H9 (cell line): ENCODE measurements around the gene MREG. TPM values are rescaled to one million over a fixed set of nuclear protein-coding genes. Genes with fewer than 3 reads are reported as not detected.

Source experiments
- DNase-seq: peaks from one replicate; pipeline ENCODE4 v3.0.0-alpha.2; 2017
- H2AFZ ChIP-seq: one replicate; pipeline ENCODE4 v1.6.1; 2013; ENCODE audit warnings: mild to moderate bottlenecking, low read length, control low read depth, moderate library complexity
- H2AK5ac ChIP-seq: 2 replicates; pipeline ENCODE4 v1.6.1; 2013; ENCODE audit warnings: low read length, control low read depth, mixed read lengths; ENCODE audit not compliant: insufficient read length
- H2BK120ac ChIP-seq: one replicate; pipeline ENCODE4 v1.6.1; 2013; ENCODE audit warnings: low read depth, mild to moderate bottlenecking, low read length, control low read depth, inconsistent platforms; ENCODE audit not compliant: poor library complexity, severe bottlenecking
- H2BK12ac ChIP-seq: 2 replicates; pipeline ENCODE4 v1.6.1; 2013; ENCODE audit warnings: low read length, control low read depth, mixed read lengths, low read depth; ENCODE audit not compliant: insufficient read length
- H2BK15ac ChIP-seq: 2 replicates; pipeline ENCODE4 v1.6.1; 2013; ENCODE audit warnings: low read depth, low read length, control low read depth
- H2BK20ac ChIP-seq: one replicate; pipeline ENCODE4 v1.6.1; 2013; ENCODE audit warnings: low read depth, mild to moderate bottlenecking, low read length, control low read depth, inconsistent platforms; ENCODE audit not compliant: poor library complexity, severe bottlenecking
- H2BK5ac ChIP-seq: 2 replicates; pipeline ENCODE4 v1.6.1; 2013; ENCODE audit warnings: low read length, control low read depth, mixed read lengths; ENCODE audit not compliant: insufficient read length
- H3K14ac ChIP-seq: 2 replicates; pipeline ENCODE4 v1.6.1; 2013; ENCODE audit warnings: low read length, control low read depth; ENCODE audit not compliant: insufficient read depth
- H3K18ac ChIP-seq: 2 replicates; pipeline ENCODE4 v1.6.1; 2013; ENCODE audit warnings: low read depth, mild to moderate bottlenecking, mixed read lengths, low read length, control low read depth; ENCODE audit not compliant: insufficient read length
- H3K23ac ChIP-seq: 2 replicates; pipeline ENCODE4 v1.6.1; 2013; ENCODE audit warnings: low read length, control low read depth, mixed read lengths, low read depth; ENCODE audit not compliant: insufficient read length
- H3K23me2 ChIP-seq: 2 replicates; pipeline ENCODE4 v1.6.1; 2013; ENCODE audit warnings: low read depth, mild to moderate bottlenecking, mixed read lengths, low read length, control low read depth; ENCODE audit not compliant: insufficient read length, poor library complexity, severe bottlenecking
- H3K27ac ChIP-seq: 2 replicates; pipeline ENCODE4 v1.5.1; 2013; ENCODE audit warnings: low read length, control low read depth, mixed read lengths, low read depth; ENCODE audit not compliant: insufficient read length
- H3K27me3 ChIP-seq: 2 replicates; pipeline ENCODE4 v1.6.1; 2013; ENCODE audit warnings: low read length, control low read depth, inconsistent platforms; ENCODE audit not compliant: insufficient read depth
- H3K4ac ChIP-seq: 2 replicates; pipeline ENCODE4 v1.6.1; 2013; ENCODE audit warnings: low read depth, mild to moderate bottlenecking, control low read depth, inconsistent platforms, low read length, moderate library complexity
- H3K4me1 ChIP-seq: 2 replicates; pipeline ENCODE4 v1.6.1; 2013; ENCODE audit warnings: low read length, control low read depth, inconsistent platforms; ENCODE audit not compliant: insufficient read depth
- H3K4me2 ChIP-seq: 2 replicates; pipeline ENCODE4 v1.6.1; 2013; ENCODE audit warnings: low read length, control low read depth, mixed read lengths; ENCODE audit not compliant: insufficient read length, insufficient read depth
- H3K56ac ChIP-seq: 2 replicates; pipeline ENCODE4 v1.6.1; 2013; ENCODE audit warnings: low read depth, mild to moderate bottlenecking, mixed read lengths, low read length, control low read depth; ENCODE audit not compliant: insufficient read length
- H3K79me1 ChIP-seq: 2 replicates; pipeline ENCODE4 v1.6.1; 2013; ENCODE audit warnings: low read depth, mild to moderate bottlenecking, moderate library complexity, low read length, control low read depth, inconsistent platforms; ENCODE audit not compliant: insufficient read depth, poor library complexity, severe bottlenecking
- H3K79me2 ChIP-seq: 2 replicates; pipeline ENCODE4 v1.6.1; 2013; ENCODE audit warnings: low read length, control low read depth, inconsistent platforms; ENCODE audit not compliant: insufficient read depth
- H3K9ac ChIP-seq: 2 replicates; pipeline ENCODE4 v1.6.1; 2013; ENCODE audit warnings: low read length, control low read depth, mixed read lengths; ENCODE audit not compliant: insufficient read length; ENCODE audit errors: extremely low read depth
- H3K9me3 ChIP-seq: one replicate; pipeline ENCODE4 v1.6.1; 2013; ENCODE audit warnings: low read depth, low read length, inconsistent platforms; ENCODE audit not compliant: control insufficient read depth
- H3T11ph ChIP-seq: one replicate; pipeline ENCODE4 v1.6.1; 2013; ENCODE audit warnings: mild to moderate bottlenecking, low read length, control low read depth, inconsistent platforms
- H4K20me1 ChIP-seq: one replicate; pipeline ENCODE4 v1.6.1; 2013; ENCODE audit not compliant: control insufficient read depth, insufficient read length, insufficient read depth
- H4K5ac ChIP-seq: 2 replicates; pipeline ENCODE4 v1.6.1; 2013; ENCODE audit warnings: low read depth, mild to moderate bottlenecking, mixed read lengths, low read length, control low read depth; ENCODE audit not compliant: insufficient read length
- H4K8ac ChIP-seq: replicated peaks from 2 replicates; pipeline ENCODE4 v1.6.1; 2013; ENCODE audit warnings: low read length, control low read depth, mixed read lengths, low read depth; ENCODE audit not compliant: insufficient read length
- H4K91ac ChIP-seq: 2 replicates; pipeline ENCODE4 v1.6.1; 2013; ENCODE audit warnings: low read depth, mild to moderate bottlenecking, moderate library complexity, mixed read lengths, low read length, control low read depth; ENCODE audit not compliant: insufficient read length
- H3K27ac Mint-ChIP-seq, 3 experiments: 2 replicates in 2 of 3; 3 replicates in 1 of 3; pipeline ENCODE4 v1.8.0; 2020 to 2021; ENCODE audit warnings: mixed read lengths in 3 of 3, mild to moderate bottlenecking in 1 of 3, moderate library complexity in 1 of 3
- H3K27me3 Mint-ChIP-seq: 2 replicates; pipeline ENCODE4 v1.8.0; 2021; ENCODE audit warnings: low read depth, mild to moderate bottlenecking, moderate library complexity, mixed read lengths
- H3K36me3 Mint-ChIP-seq, 3 experiments: 2 replicates in 2 of 3; 3 replicates in 1 of 3; pipeline ENCODE4 v1.8.0; 2020 to 2021; ENCODE audit warnings: low read depth in 3 of 3, mixed read lengths in 3 of 3; ENCODE audit not compliant: insufficient read depth in 1 of 3
- H3K4me1 Mint-ChIP-seq, 2 experiments: 2 replicates each; pipeline ENCODE4 v1.8.0; 2020; ENCODE audit warnings: mixed read lengths in 2 of 2
- H3K4me3 Mint-ChIP-seq, 2 experiments: 2 replicates in 1 of 2; 3 replicates in 1 of 2; pipeline ENCODE4 v1.8.0; 2020 to 2021; ENCODE audit warnings: mild to moderate bottlenecking in 2 of 2, mixed read lengths in 2 of 2, moderate library complexity in 1 of 2
- H3K9me3 Mint-ChIP-seq, 2 experiments: 2 replicates in 1 of 2; 3 replicates in 1 of 2; pipeline ENCODE4 v1.8.0; 2020; ENCODE audit warnings: mild to moderate bottlenecking in 2 of 2, mixed read lengths in 2 of 2, moderate library complexity in 1 of 2
- CTCF ChIP-seq: fragments of 200-600 bp; sonication (generic); conservative IDR thresholded peaks from 3 replicates; pipeline ENCODE4 v1.8.0; 2021; ENCODE audit warnings: antibody characterized with exemption, mild to moderate bottlenecking
- WGBS: extraction: QIAGEN DNeasy Blood & Tissue Kit; methylation state at CpG from one replicate; pipeline ENCODE4 v1.1.7; 2013; ENCODE audit warnings: missing lambda C conversion rate, low lambda C conversion rate, mixed read lengths; ENCODE audit not compliant: insufficient read length; ENCODE audit errors: extremely low coverage; 5-methylcytosine and 5-hydroxymethylcytosine counted together
- total RNA-seq: library from RNA; stranded (reverse); gene quantifications from 2 replicates; pipeline ENCODE4 v1.2.1, GENCODE V29; 2021

MREG gene
- total RNA-seq, 1 experiment from 2014 or later, result 21.8 TPM

- Histone ChIP-seq H3T11ph (no peak overlapping the region), H2BK120ac (no peak overlapping the region), H3K27me3 (no peaks in the 10 kb centered on the region), H2BK20ac (no peak overlapping the region), H4K8ac (no peak overlapping the region), H3K23ac (no peak overlapping the region), H3K56ac (no peak overlapping the region), H2BK12ac (no peak overlapping the region), H4K5ac (no peak overlapping the region), H4K20me1 (no peaks in the 10 kb centered on the region), H2BK5ac (no peak overlapping the region), H3K4ac (no peak overlapping the region), H3K18ac (no peak overlapping the region), H3K4me2 (no peak overlapping the region), H3K27ac (no peak overlapping the region), H3K23me2 (no peaks in the 10 kb centered on the region), H2BK15ac (no peak overlapping the region), H2AK5ac (no peak overlapping the region), H3K79me2 (peaks cover 4% of the 10 kb centered on the region; the same call in 1 of the 2 replicates), H2AFZ (no peak overlapping the region), H3K9me3 (no peaks in the 10 kb centered on the region), H4K91ac (no peak overlapping the region), H3K79me1 (no peaks in the 10 kb centered on the region), H3K4me1 (peaks cover 2% of the 10 kb centered on the region; the same call in 1 of the 2 replicates), H3K14ac (no peak overlapping the region), H3K9ac (no peak overlapping the region)
- Mint-ChIP-seq H3K4me3 (no peak overlapping the region), H3K9me3 (peaks cover 0 to 3% of the 10 kb centered on the region in 2 experiments; a peak in 1 of 5 replicates), H3K36me3 (peaks cover 11 to 20% (median 19%) of the 10 kb centered on the region in 3 experiments; a peak in 5 of 7 replicates), H3K27me3 (no peaks in the 10 kb centered on the region), H3K27ac (peak overlapping the region in 2 of 3 experiments; percentile 22; a peak in 5 of 7 replicates), H3K4me1 (peaks cover 18 to 21% of the 10 kb centered on the region in 2 experiments)
- WGBS, result no CpG with 5 or more reads among the region's 6 CpGs
- no peak for DNase-seq
- TF ChIP-seq CTCF, result no peak
Observed at GRCh38 chr2:215973954-215974699, 39.2 kb downstream of the MREG start.
